Gastrocnemius medialis (tissue), 4 donors: ENCODE measurements around the gene TMEM14A. TPM values are rescaled to one million over a fixed set of nuclear protein-coding genes. Genes with fewer than 3 reads are reported as not detected.

Experiments used
- ATAC-seq, 2 donors: fragments of 150-250 bp; one replicate each; pipeline ENCODE4 v1.9.1; 2016
- DNase-seq, 2 donors: peaks; one replicate each; pipeline ENCODE4 v3.0.0-alpha.2; 2019
- H3K27ac ChIP-seq, 4 donors: fragments of 200-600 bp; sonication (generic); 1 replicate in 1 of 4; 2 replicates in 3 of 4; pipeline ENCODE4 v1.5.1; 2016 to 2018; ENCODE audit warnings: mild to moderate bottlenecking in 2 of 4, moderate library complexity in 1 of 4
- H3K27me3 ChIP-seq, 3 donors: fragments of 200-600 bp; sonication (generic) in 2 of 3; 1 replicate in 1 of 3; 2 replicates in 2 of 3; pipeline versions ENCODE4 v1.5.1 to v1.6.0; 2016 to 2019; ENCODE audit warnings: mild to moderate bottlenecking in 1 of 3, moderate library complexity in 1 of 3
- H3K36me3 ChIP-seq, 2 donors: fragments of 200-600 bp; sonication (generic) in 1 of 2; one replicate each; pipeline ENCODE4 v1.5.1; 2017 to 2018
- H3K4me1 ChIP-seq, 2 donors: fragments of 200-600 bp; sonication (generic) in 1 of 2; one replicate each; pipeline ENCODE4 v1.5.1; 2016 to 2017; ENCODE audit warnings: mild to moderate bottlenecking in 2 of 2
- H3K4me3 ChIP-seq, 4 donors: fragments of 200-600 bp; sonication (generic) in 3 of 4; 1 replicate in 1 of 4; 2 replicates in 3 of 4; pipeline ENCODE4 v1.5.1; 2016 to 2019; ENCODE audit warnings: mild to moderate bottlenecking in 2 of 4
- H3K9me3 ChIP-seq, 3 donors: fragments of 200-600 bp; sonication (generic) in 2 of 3; 1 replicate in 1 of 3; 2 replicates in 2 of 3; pipeline ENCODE4 v1.5.1; 2016 to 2019
- POLR2A ChIP-seq, 2 donors: fragments of 450-650 bp; IDR thresholded peaks; one replicate each; pipeline ENCODE4 v1.6.1; 2017; ENCODE audit warnings: antibody characterized with exemption in 2 of 2, mild to moderate bottlenecking in 2 of 2, moderate library complexity in 2 of 2
- in situ Hi-C, 4 donors: fragments of 200-750 bp; cut with MboI; loops; one replicate each; pipeline versions ENCODE4 v1.15.0 to v1.8.0; 2017; ENCODE audit warnings: low sequenced_read_pairs in 4 of 4
- intact Hi-C: fragments of 100-400 bp; cut with DNase I; formaldehyde crosslinking; loops from one replicate; pipeline ENCODE4 v1.15.1; 2023; ENCODE audit warnings: low total_unique reads
- total RNA-seq, 4 donors: library from RNA; depleted of rRNA; stranded (reverse); fragments of >200 nt; gene quantifications; one replicate each; pipeline versions ENCODE4 v1.1.0 to v1.2.3, GENCODE V29; 2016
- TF ChIP-seq, protein P1 (sequence below), 5 experiments: fragments of 450-650 bp in 3 of 5; fragments of 200-600 bp in 2 of 5; sonication (generic) in 2 of 5; IDR thresholded peaks in 4 of 5; conservative IDR thresholded peaks in 1 of 5; 1 replicate in 4 of 5; 2 replicates in 1 of 5; pipeline ENCODE4 v1.5.1; 2016 to 2019; ENCODE audit warnings: antibody characterized with exemption in 5 of 5, mild to moderate bottlenecking in 3 of 5, moderate library complexity in 3 of 5

TMEM14A gene
- total RNA-seq, 4 donors from 2014 or later, result 0.75 to 1.8 (median 1.4) TPM; not detected in 1

- Histone ChIP-seq H3K27me3 (no peaks in the 10 kb centered on the region), H3K27ac (no peak overlapping the region), H3K36me3 (no peaks in the 10 kb centered on the region), H3K4me3 (no peak overlapping the region), H3K9me3 (no peaks in the 10 kb centered on the region), H3K4me1 (no peaks in the 10 kb centered on the region)
- DNase-seq (no peak), ATAC-seq (no peak)
- no peak for TF ChIP-seq POLR2A (IDR thresholded peaks at IDR 0.05)
- TF ChIP-seq, protein P1, sequence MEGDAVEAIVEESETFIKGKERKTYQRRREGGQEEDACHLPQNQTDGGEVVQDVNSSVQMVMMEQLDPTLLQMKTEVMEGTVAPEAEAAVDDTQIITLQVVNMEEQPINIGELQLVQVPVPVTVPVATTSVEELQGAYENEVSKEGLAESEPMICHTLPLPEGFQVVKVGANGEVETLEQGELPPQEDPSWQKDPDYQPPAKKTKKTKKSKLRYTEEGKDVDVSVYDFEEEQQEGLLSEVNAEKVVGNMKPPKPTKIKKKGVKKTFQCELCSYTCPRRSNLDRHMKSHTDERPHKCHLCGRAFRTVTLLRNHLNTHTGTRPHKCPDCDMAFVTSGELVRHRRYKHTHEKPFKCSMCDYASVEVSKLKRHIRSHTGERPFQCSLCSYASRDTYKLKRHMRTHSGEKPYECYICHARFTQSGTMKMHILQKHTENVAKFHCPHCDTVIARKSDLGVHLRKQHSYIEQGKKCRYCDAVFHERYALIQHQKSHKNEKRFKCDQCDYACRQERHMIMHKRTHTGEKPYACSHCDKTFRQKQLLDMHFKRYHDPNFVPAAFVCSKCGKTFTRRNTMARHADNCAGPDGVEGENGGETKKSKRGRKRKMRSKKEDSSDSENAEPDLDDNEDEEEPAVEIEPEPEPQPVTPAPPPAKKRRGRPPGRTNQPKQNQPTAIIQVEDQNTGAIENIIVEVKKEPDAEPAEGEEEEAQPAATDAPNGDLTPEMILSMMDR (IDR thresholded peaks at IDR 0.05 in 4 of 5, conservative IDR thresholded peaks at IDR 0.05 in 1 of 5), result no peak
- intact Hi-C loops, result no loop called here
- in situ Hi-C loops, result no loop called here
These were observed 47.6 kb downstream of the TMEM14A start for GRCh38 chr6:52718550-52718949.

- Histone ChIP-seq H3K36me3 (no peaks in the 10 kb centered on the region), H3K4me1 (no peaks in the 10 kb centered on the region), H3K27ac (no peak overlapping the region), H3K9me3 (no peaks in the 10 kb centered on the region), H3K4me3 (no peak overlapping the region), H3K27me3 (no peaks in the 10 kb centered on the region)
- DNase-seq (no peak), ATAC-seq (no peak)
- TF ChIP-seq, protein P1 (IDR thresholded peaks at IDR 0.05 in 4 of 5, conservative IDR thresholded peaks at IDR 0.05 in 1 of 5), result no peak
- no peak for TF ChIP-seq POLR2A (IDR thresholded peaks at IDR 0.05)
- intact Hi-C loops (no loop called here), in situ Hi-C loops (no loop called here)
These were observed 49.4 kb downstream of the TMEM14A start for GRCh38 chr6:52720321-52720720.

DNA sequence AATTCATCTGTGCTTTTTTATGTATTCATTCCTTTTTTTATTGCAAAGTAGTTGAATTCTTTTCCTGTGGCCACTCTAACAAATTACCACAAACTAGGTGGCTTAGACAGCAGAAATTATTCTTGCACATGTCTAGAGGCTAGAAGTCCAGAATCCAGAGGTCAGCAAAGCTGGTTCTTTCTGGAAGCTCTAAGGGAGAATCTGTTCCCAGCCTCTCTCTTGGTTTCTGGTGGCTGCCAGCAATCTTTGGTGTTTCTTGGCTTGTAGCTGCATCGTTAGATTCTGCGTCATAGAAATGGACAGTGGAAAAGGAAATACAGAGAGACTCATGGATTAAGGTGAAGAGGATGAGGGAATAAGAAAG, 53.1 kb downstream of the TMEM14A start:
- H3K27ac ChIP-seq, result no peak overlapping the region
- intact Hi-C loops, result no loop called here
- H3K9me3 ChIP-seq, result no peaks in the 10 kb centered on the region
- peak in 1 of 2 donors; percentile 27 for ATAC-seq
- in situ Hi-C loops, result no loop called here
- no peak overlapping the region for H3K4me3 ChIP-seq
- no peaks in the 10 kb centered on the region for H3K4me1 ChIP-seq
- TF ChIP-seq POLR2A (IDR thresholded peaks at IDR 0.05), result no peak
- TF ChIP-seq, protein P1 (IDR thresholded peaks at IDR 0.05 in 4 of 5, conservative IDR thresholded peaks at IDR 0.05 in 1 of 5), result no peak
- DNase-seq, result no peak
- H3K27me3 ChIP-seq, result no peaks in the 10 kb centered on the region
- H3K36me3 ChIP-seq, result no peaks in the 10 kb centered on the region

GRCh38 chr6:52724406-52725121, 53.7 kb downstream of the TMEM14A start:
- Histone ChIP-seq H3K4me3 (no peak overlapping the region), H3K27me3 (no peaks in the 10 kb centered on the region), H3K27ac (no peak overlapping the region), H3K9me3 (no peaks in the 10 kb centered on the region), H3K36me3 (no peaks in the 10 kb centered on the region), H3K4me1 (no peaks in the 10 kb centered on the region)
- ATAC-seq, result peak in 1 of 2 donors; percentile 44
- in situ Hi-C loops, result no loop called here
- TF ChIP-seq, protein P1 (IDR thresholded peaks at IDR 0.05 in 4 of 5, conservative IDR thresholded peaks at IDR 0.05 in 1 of 5), result no peak
- TF ChIP-seq POLR2A (IDR thresholded peaks at IDR 0.05), result no peak
- DNase-seq, result peak; percentile 21 to 57
- intact Hi-C loops, result no loop called here

DNA sequence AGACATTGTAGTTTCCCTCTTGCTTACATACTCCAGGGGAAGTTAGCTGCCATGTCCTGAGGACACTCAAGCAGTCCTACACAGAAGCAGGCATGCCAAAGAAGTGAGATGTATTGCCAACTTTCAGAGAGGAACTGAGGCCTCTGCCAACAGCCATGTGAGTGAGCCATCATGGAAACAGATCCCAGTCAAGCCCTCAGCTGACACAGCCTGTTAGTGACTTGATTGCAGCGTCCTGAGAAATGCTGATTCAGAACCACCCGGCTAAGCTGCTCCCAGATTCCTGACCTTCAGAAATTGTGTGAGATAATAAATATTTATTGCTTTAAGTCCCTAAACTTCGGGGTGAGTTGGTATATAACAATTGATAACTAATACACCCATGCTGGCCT, 54.2 kb downstream of the TMEM14A start:
- in situ Hi-C loops, result no loop called here
- Histone ChIP-seq H3K27me3 (no peaks in the 10 kb centered on the region), H3K4me1 (no peaks in the 10 kb centered on the region), H3K4me3 (no peak overlapping the region), H3K27ac (no peak overlapping the region), H3K9me3 (no peaks in the 10 kb centered on the region), H3K36me3 (no peaks in the 10 kb centered on the region)
- TF ChIP-seq, protein P1 (IDR thresholded peaks at IDR 0.05 in 4 of 5, conservative IDR thresholded peaks at IDR 0.05 in 1 of 5), result no peak
- TF ChIP-seq POLR2A (IDR thresholded peaks at IDR 0.05), result no peak
- no peak for DNase-seq
- intact Hi-C loops, result no loop called here
- no peak for ATAC-seq
